Stomach (tissue), 9 donors: ENCODE measurements around the gene RAB3D. TPM values are rescaled to one million over a fixed set of nuclear protein-coding genes. Genes with fewer than 3 reads are reported as not detected.

Experiments used
- DNase-seq, 2 donors: peaks; one replicate each; pipeline versions ENCODE4 v3.0.0 to v3.0.0-alpha.2; 2013 to 2019
- H3K27ac ChIP-seq, 5 donors: fragments of 200-600 bp in 4 of 5; sonication (generic) in 4 of 5; one replicate each; pipeline ENCODE4 v1.5.1; 2013 to 2019; ENCODE audit warnings: mild to moderate bottlenecking in 1 of 5, moderate library complexity in 1 of 5
- H3K27me3 ChIP-seq, 3 donors: fragments of 200-600 bp; sonication (generic); one replicate each; pipeline ENCODE4 v1.5.1; 2017 to 2019; ENCODE audit warnings: mixed run types in 1 of 3
- H3K36me3 ChIP-seq, 4 donors: fragments of 200-600 bp; sonication (generic); 1 replicate in 3 of 4; 2 replicates in 1 of 4; pipeline ENCODE4 v1.5.1; 2016 to 2019
- H3K4me1 ChIP-seq, 4 donors: fragments of 200-600 bp; sonication (generic); one replicate each; pipeline ENCODE4 v1.5.1; 2016 to 2019
- H3K4me3 ChIP-seq, 4 donors: fragments of 200-600 bp; sonication (generic) in 3 of 4; one replicate each; pipeline ENCODE4 v1.5.1; 2016 to 2019; ENCODE audit warnings: mild to moderate bottlenecking in 1 of 4
- H3K9me3 ChIP-seq, 4 donors: fragments of 200-600 bp; sonication (generic); one replicate each; pipeline ENCODE4 v1.5.1; 2016 to 2019
- CTCF ChIP-seq, 7 experiments: fragments of 450-650 bp in 4 of 7; fragments of 200-600 bp in 3 of 7; sonication (generic) in 3 of 7; IDR thresholded peaks; one replicate each; pipeline ENCODE4 v1.5.1; 2016 to 2019; ENCODE audit warnings: antibody characterized with exemption in 7 of 7, control low read depth in 2 of 7, mild to moderate bottlenecking in 1 of 7
- EP300 ChIP-seq: sonication (generic); formaldehyde crosslinking; IDR thresholded peaks from one replicate; pipeline ENCODE4 v1.6.1; 2017; ENCODE audit warnings: antibody characterized with exemption
- POLR2A ChIP-seq, 4 donors: fragments of 450-650 bp; IDR thresholded peaks; one replicate each; pipeline ENCODE4 v1.6.1; 2016; ENCODE audit warnings: antibody characterized with exemption in 4 of 4, control low read depth in 2 of 4, mild to moderate bottlenecking in 1 of 4, moderate library complexity in 1 of 4
- POLR2AphosphoS5 ChIP-seq, 3 donors: sonication (generic); formaldehyde crosslinking; IDR thresholded peaks; one replicate each; pipeline ENCODE4 v1.6.1; 2016; ENCODE audit warnings: antibody characterized with exemption in 3 of 3
- WGBS, 5 donors: extraction: QIAGEN DNeasy Blood & Tissue Kit in 3 of 5; methylation state at CpG; one replicate each; pipeline versions ENCODE4 v1.1.5 to v1.1.7; 2013 to 2018; 5-methylcytosine and 5-hydroxymethylcytosine counted together
- intact Hi-C: fragments of 100-400 bp; cut with DNase I; formaldehyde crosslinking; loops from one replicate; pipeline ENCODE4 v1.15.1; 2023; ENCODE audit warnings: low total_unique reads
- polyA plus RNA-seq, 3 donors: library from polyadenylated mRNA; stranded (reverse); fragments of 200-250 nt; gene quantifications; one replicate each; pipeline ENCODE4 v1.2.3, GENCODE V29; 2013
- total RNA-seq, 5 donors: library from RNA; depleted of rRNA; stranded (reverse); fragments of >200 nt; gene quantifications; one replicate each; pipeline versions ENCODE4 v1.1.0 to v1.2.3, GENCODE V29; 2014 to 2016
- donor health status: healthy with polysubstance abuse.
- donor health status: Bipolar disorder and iron deficiency.
- donor health status: healthy.

Gene RAB3D
- total and polyA plus RNA-seq, 8 donors: 11.6 to 63.3 (median 19.0) TPM

DNA sequence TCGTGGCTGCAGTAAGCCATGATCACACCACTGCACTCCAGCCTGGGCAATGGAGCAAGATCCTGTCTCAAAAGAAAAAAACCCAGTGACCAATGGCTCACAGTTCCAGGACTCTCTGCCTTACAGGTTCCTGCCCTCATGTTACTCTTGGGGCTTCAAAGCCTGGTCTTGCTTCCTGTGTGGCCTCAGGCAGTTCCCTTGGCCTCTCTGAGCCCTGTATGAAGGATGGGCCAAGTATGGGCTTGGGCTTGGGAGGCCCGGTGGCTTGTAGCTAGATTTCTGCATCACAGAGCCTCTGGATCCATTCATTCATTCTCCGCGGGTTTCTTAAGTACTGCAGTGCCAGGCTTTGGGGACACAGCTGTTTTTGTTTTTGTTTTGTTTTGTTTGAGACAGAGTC, 44.3 kb downstream of the RAB3D start:
- no peak for DNase-seq
- WGBS, 5 donors: 77 to 90% (median 86%) methylated on average over 4 of the region's 4 CpGs
- Histone ChIP-seq H3K4me1 (peaks cover 0 to 41% (median 10%) of the 10 kb centered on the region in 4 donors), H3K4me3 (no peak overlapping the region), H3K27me3 (no peaks in the 10 kb centered on the region), H3K9me3 (no peaks in the 10 kb centered on the region), H3K36me3 (no peaks in the 10 kb centered on the region), H3K27ac (no peak overlapping the region)
- no peak for TF ChIP-seq CTCF (IDR thresholded peaks at IDR 0.05)
- TF ChIP-seq EP300: no peak
- TF ChIP-seq POLR2A (IDR thresholded peaks at IDR 0.05): no peak
- TF ChIP-seq POLR2AphosphoS5 (IDR thresholded peaks at IDR 0.05): no peak
- intact Hi-C loops: loop anchor here (10.0 kb wide), 1 partner anchor 150 kb away; no protein-coding TSS in a partner anchor

DNA sequence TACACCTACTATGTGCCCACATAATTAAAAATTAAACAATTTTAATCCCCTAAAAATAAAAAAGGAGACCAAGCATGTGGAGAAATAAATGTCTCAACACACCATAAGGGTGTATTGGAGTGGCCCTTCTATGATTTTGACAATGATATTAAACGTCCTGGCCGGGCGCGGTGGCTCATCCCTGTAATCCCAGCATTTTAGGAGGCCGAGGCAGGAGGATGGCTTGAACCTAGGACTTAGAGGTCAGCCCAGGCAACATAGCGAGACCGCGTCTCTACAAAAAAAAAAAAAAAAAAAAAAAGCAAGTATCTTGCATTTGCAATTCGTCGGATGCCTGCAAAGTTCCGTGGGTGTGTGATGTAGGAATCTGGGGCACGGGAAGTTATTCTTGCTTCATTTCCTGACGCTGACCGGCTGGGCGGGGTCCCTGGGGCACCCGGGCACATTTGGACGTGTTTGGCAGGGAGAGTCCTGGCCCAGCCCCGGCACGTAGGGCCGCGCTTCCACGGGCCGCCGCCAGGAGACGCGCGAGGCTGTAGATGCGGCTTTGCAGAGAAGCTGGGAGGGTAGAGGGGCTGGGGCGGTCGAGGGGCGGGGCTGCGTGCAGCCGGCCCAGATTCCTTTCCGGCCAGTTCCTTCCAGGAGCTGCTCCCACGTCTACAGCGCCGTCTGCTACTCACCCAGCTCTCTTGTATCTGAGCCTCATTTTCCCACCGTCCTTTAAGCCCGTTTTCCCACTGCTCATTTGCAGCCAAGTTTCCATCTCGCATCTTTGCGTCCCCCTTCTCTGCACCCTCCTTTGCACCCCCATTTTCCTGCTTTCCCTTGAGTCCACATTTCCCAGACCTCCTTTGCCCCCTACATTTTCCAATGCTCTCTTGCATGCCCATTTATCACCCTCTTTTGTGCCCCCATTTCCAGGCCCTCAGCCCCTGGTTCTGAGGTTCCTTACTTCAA, 45.7 kb downstream of the RAB3D start:
- peak overlapping the region; percentile 5 to 28 (median 20) for H3K4me3 ChIP-seq
- 3 to 6% (median 4%) methylated on average over 31 to 41 of the region's 41 CpGs for WGBS, 5 donors
- no peaks in the 10 kb centered on the region for H3K36me3 ChIP-seq
- H3K27ac ChIP-seq: peak overlapping the region in 4 of 5 donors; percentile 10 to 61 (median 46)
- TF ChIP-seq CTCF (IDR thresholded peaks at IDR 0.05) (peak in 6 of 7 experiments; percentile 78 to 100 (median 98)), POLR2AphosphoS5 (IDR thresholded peaks at IDR 0.05) (peak; percentile 43 to 81 (median 45)), EP300 (no peak), POLR2A (IDR thresholded peaks at IDR 0.05) (no peak)
- H3K9me3 ChIP-seq: no peaks in the 10 kb centered on the region
- H3K27me3 ChIP-seq: no peaks in the 10 kb centered on the region
- DNase-seq: peak; percentile 94 to 98
- peaks cover 0 to 41% (median 10%) of the 10 kb centered on the region in 4 donors for H3K4me1 ChIP-seq
- intact Hi-C loops: loop anchor here (10.0 kb wide), 1 partner anchor 151 kb away; no protein-coding TSS in a partner anchor

DNA sequence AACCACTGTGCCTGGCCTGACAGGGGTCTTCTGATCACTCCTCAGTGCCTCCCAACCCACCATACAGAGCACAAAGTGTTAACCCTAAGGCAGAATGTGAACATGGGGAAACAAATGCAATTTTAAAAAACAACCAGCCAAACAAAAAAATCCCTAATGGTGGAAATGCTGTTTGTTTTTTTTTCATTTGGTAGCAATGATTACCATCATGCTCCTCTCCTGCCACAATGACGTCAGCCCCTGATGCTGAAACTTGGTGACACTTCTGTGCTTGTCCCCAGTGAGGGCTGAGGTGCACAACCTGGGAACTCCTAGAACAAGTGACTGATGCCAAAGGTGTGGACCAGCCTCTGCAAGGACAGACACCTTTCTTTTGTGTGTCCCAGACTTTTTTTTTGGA, 47.5 kb downstream of the RAB3D start:
- WGBS, 5 donors: 39 to 76% (median 50%) methylated on average over 1 of the region's 1 CpG
- H3K4me1 ChIP-seq: peaks cover 0 to 39% (median 10%) of the 10 kb centered on the region in 4 donors
- intact Hi-C loops: loop anchor here (10.0 kb wide), 1 partner anchor 153 kb away; no protein-coding TSS in a partner anchor

More for the DNA sequence above, 47.5 kb downstream of the RAB3D start:
- no peak for DNase-seq
- H3K9me3 ChIP-seq: no peaks in the 10 kb centered on the region
- H3K36me3 ChIP-seq: no peaks in the 10 kb centered on the region
- TF ChIP-seq EP300 (no peak), CTCF (IDR thresholded peaks at IDR 0.05) (no peak), POLR2A (IDR thresholded peaks at IDR 0.05) (no peak), POLR2AphosphoS5 (IDR thresholded peaks at IDR 0.05) (no peak)
- no peak overlapping the region for H3K27ac ChIP-seq
- H3K27me3 ChIP-seq: no peaks in the 10 kb centered on the region
- H3K4me3 ChIP-seq: no peak overlapping the region
